ENCODE data around the gene MAML1.

MAML1 gene

DNA sequence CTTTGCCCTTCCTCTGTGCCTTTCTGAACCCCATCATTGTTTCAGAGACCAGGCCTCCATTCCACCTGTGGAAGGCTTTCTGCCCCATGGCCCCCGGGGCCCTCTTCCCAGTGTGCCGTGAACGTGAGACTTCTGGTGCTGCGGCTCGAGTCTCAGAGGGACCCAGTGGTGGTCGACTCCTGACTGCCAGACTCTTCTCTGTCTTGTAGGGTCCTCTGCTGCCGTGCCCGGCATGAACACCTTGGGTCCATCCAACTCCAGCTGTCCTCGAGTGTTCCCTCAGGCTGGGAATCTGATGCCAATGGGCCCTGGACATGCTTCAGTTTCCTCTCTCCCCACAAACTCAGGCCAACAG is 41.0 kb downstream of the MAML1 start:
- TF ChIP-seq, protein P1, sequence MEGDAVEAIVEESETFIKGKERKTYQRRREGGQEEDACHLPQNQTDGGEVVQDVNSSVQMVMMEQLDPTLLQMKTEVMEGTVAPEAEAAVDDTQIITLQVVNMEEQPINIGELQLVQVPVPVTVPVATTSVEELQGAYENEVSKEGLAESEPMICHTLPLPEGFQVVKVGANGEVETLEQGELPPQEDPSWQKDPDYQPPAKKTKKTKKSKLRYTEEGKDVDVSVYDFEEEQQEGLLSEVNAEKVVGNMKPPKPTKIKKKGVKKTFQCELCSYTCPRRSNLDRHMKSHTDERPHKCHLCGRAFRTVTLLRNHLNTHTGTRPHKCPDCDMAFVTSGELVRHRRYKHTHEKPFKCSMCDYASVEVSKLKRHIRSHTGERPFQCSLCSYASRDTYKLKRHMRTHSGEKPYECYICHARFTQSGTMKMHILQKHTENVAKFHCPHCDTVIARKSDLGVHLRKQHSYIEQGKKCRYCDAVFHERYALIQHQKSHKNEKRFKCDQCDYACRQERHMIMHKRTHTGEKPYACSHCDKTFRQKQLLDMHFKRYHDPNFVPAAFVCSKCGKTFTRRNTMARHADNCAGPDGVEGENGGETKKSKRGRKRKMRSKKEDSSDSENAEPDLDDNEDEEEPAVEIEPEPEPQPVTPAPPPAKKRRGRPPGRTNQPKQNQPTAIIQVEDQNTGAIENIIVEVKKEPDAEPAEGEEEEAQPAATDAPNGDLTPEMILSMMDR (conservative IDR thresholded peaks at IDR 0.05; ENCODE audit: control insufficient read depth, insufficient read depth, low read depth, low read length) = no peak
- no peak for DNase-seq (ENCODE audit: low read depth)
- H3K4me3 ChIP-seq (ENCODE audit: control insufficient read depth, low read depth, low read length) = no peak overlapping the region

GRCh38 chr5:179774442-179774841 is 41.8 kb downstream of the MAML1 start:
- H3K4me3 ChIP-seq (ENCODE audit: control insufficient read depth, low read depth, low read length) = no peak overlapping the region
- TF ChIP-seq, protein P1 (conservative IDR thresholded peaks at IDR 0.05; ENCODE audit: control insufficient read depth, insufficient read depth, low read depth, low read length) = no peak
- no peak for DNase-seq (ENCODE audit: low read depth)

- H3K4me3 ChIP-seq (ENCODE audit: control insufficient read depth, low read depth, low read length) = no peak overlapping the region
- TF ChIP-seq, protein P1 (conservative IDR thresholded peaks at IDR 0.05; ENCODE audit: control insufficient read depth, insufficient read depth, low read depth, low read length) = no peak
- DNase-seq (ENCODE audit: low read depth) = no peak
Observed at GRCh38 chr5:179776411-179776938, 43.9 kb downstream of the MAML1 start.

DNA sequence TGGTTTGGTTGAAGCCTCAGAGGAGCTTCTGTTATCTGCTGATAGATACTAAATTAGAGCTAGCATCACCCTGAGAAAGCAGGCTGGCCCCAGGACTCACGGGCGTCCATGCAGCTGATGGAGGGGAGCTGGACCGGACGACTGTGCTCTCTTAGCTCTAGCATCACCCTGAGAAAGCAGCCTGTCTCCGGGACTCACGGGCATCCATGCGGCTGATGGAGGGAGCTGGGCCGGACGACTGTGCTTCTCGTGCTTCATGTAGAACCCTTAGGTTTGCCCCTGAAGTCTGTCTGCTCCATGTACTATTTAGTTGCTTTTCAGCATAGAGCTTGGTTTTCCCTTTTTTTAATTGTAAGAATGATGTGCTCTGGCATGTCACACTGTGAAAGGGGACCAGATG is 44.8 kb downstream of the MAML1 start:
- DNase-seq (ENCODE audit: low read depth) = no peak
- TF ChIP-seq, protein P1 (conservative IDR thresholded peaks at IDR 0.05; ENCODE audit: control insufficient read depth, insufficient read depth, low read depth, low read length) = no peak
- no peak overlapping the region for H3K4me3 ChIP-seq (ENCODE audit: control insufficient read depth, low read depth, low read length)

DNA sequence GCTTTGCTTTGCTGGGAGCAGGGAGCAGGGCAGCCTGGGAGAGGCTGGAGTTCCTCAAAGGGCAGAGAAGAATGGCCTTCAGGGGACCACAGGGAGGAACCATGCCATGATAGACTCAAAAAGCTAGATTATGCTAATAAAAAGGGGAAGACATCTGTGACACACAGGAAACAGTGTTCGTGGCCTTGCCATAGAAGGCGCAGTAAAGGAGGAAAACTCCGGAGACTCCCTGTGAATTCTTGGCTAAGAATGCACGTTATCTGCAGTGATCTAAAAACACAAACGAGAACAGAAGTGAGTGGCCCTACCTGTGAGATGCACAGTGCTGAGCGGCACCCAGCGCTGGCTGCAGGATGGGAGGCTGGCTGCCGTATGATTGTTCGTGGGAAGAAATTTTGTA is 45.3 kb downstream of the MAML1 start:
- no peak overlapping the region for H3K4me3 ChIP-seq (ENCODE audit: control insufficient read depth, low read depth, low read length)
- TF ChIP-seq, protein P1 (conservative IDR thresholded peaks at IDR 0.05; ENCODE audit: control insufficient read depth, insufficient read depth, low read depth, low read length) = no peak
- DNase-seq (ENCODE audit: low read depth) = no peak

DNA sequence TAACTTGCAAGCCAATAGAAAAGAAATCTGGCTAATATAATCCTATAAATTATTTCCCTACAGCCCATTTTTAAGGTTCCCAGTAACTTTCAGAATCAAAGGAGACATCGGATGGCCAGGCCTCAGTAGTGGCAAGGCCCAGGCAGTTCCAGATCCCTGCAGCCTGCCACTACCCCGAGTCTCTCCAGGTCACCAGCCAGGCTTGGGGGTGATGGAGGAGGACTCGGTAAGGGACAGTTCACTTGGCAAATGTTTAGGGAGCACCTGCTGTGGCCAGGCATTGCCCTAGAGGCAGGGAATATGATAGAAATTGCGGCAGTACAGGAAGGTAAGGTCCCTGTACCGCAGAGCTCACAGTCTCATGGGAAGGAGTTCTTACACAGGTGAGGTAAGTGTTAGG is 46.0 kb downstream of the MAML1 start:
- TF ChIP-seq, protein P1 (conservative IDR thresholded peaks at IDR 0.05; ENCODE audit: control insufficient read depth, insufficient read depth, low read depth, low read length) = no peak
- no peak for DNase-seq (ENCODE audit: low read depth)
- H3K4me3 ChIP-seq (ENCODE audit: control insufficient read depth, low read depth, low read length) = no peak overlapping the region

DNA sequence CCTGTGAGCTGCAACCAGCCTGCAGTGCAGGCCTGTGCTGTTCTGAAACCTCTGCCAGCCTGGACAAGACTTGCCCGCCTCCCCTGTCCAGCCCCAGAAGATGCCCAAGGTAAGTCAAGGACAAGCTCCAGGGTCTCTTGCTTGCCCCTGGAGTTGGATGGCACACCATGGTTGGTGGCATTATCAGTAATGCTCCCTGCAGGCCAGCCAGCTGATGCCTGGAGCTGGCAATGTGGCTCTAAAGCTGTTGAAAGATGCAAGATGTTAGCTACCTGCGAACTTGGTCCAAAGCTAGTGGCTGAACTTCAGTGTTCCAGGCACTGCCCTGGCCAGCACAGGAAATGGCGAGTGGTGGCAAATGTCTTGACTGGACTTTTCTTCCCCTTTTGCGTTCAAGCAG is 47.2 kb downstream of the MAML1 start:
- H3K4me3 ChIP-seq (ENCODE audit: control insufficient read depth, low read depth, low read length) = no peak overlapping the region
- DNase-seq (ENCODE audit: low read depth) = no peak
- TF ChIP-seq, protein P1 (conservative IDR thresholded peaks at IDR 0.05; ENCODE audit: control insufficient read depth, insufficient read depth, low read depth, low read length) = no peak

Data from fibroblast of mammary gland (primary cell).